ENCODE results near the gene MYRFL. TPM values are rescaled to one million over a fixed set of nuclear protein-coding genes. Genes with fewer than 3 reads are reported as not detected.

Gene MYRFL
- total RNA-seq, 1 experiment from 2014 or later, result 0.16 TPM

DNA sequence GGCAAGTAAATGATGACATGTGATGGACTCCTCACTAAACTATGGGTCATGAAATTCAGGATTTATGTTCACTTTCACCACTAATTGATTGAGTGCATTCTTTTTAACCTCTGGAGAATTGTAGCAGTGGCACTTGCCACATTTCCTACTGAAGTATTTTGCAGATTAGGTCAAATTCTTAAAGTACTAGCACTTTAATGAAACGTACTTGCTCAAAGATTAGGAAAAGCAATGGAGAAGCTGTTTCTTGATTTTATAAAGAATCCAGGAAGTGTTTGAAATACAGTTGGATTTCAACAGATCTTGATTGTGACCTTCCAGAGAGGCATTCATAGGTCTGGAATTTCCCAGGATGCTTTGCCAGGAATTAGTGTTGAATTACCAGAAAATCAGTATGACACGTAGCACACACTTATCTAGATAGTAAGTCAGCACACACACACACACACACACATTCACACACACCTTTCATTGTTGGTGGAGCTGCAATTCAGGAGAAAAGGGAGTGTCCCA lies 162.6 kb downstream of the MYRFL start:
- Histone ChIP-seq H3K9me3 (no peaks in the 10 kb centered on the region), H3K36me3 (ENCODE audit: control insufficient read depth, insufficient read depth, low read length) (no peaks in the 10 kb centered on the region), H3K4me3 (ENCODE audit: low read depth, low read length) (no peak overlapping the region), H3K4me1 (peaks cover 7% of the 10 kb centered on the region), H3K27me3 (replicated peaks; ENCODE audit: control insufficient read depth, insufficient read depth, low read length) (no peaks in the 10 kb centered on the region)
- H3K4me1 Mint-ChIP-seq (ENCODE audit: low read depth, unreplicated experiment), result no peaks in the 10 kb centered on the region
- peak; percentile 27 to 40 for DNase-seq
- no peaks in the 10 kb centered on the region for H3K9me3 Mint-ChIP-seq (ENCODE audit: unreplicated experiment)
- no peaks in the 10 kb centered on the region for H3K36me3 Mint-ChIP-seq (ENCODE audit: insufficient read depth, unreplicated experiment)
- H3K27me3 Mint-ChIP-seq (ENCODE audit: insufficient read depth, unreplicated experiment), result no peaks in the 10 kb centered on the region
- POLR2A ChIA-PET, result no interaction called here
- intact Hi-C loops (cut with micrococcal nuclease; ENCODE audit: unreplicated experiment), result no loop called here
- no peak overlapping the region for H3K4me3 Mint-ChIP-seq (ENCODE audit: unreplicated experiment)
- H3K27ac Mint-ChIP-seq (ENCODE audit: unreplicated experiment), result no peak overlapping the region
- BruUV-seq (replicated peaks), result no TSS peak
- TF ChIP-seq, protein P1, sequence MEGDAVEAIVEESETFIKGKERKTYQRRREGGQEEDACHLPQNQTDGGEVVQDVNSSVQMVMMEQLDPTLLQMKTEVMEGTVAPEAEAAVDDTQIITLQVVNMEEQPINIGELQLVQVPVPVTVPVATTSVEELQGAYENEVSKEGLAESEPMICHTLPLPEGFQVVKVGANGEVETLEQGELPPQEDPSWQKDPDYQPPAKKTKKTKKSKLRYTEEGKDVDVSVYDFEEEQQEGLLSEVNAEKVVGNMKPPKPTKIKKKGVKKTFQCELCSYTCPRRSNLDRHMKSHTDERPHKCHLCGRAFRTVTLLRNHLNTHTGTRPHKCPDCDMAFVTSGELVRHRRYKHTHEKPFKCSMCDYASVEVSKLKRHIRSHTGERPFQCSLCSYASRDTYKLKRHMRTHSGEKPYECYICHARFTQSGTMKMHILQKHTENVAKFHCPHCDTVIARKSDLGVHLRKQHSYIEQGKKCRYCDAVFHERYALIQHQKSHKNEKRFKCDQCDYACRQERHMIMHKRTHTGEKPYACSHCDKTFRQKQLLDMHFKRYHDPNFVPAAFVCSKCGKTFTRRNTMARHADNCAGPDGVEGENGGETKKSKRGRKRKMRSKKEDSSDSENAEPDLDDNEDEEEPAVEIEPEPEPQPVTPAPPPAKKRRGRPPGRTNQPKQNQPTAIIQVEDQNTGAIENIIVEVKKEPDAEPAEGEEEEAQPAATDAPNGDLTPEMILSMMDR (IDR thresholded peaks at IDR 0.05; ENCODE audit: insufficient read depth in 1 of 2, low read depth in 1 of 2, low read length in 1 of 2, severe bottlenecking in 1 of 2, unreplicated experiment in 1 of 2), result no peak
- CTCF ChIA-PET, result interaction anchor here (0.6 kb wide), 1 partner anchor 30 kb away, joined by 3 read pairs; no protein-coding TSS in a partner anchor

GRCh38 chr12:69988481-69989321 lies 163.7 kb downstream of the MYRFL start:
- H3K4me3 ChIP-seq (ENCODE audit: low read depth, low read length), result no peak overlapping the region
- intact Hi-C loops (cut with micrococcal nuclease; ENCODE audit: unreplicated experiment), result no loop called here
- H3K27ac Mint-ChIP-seq (ENCODE audit: unreplicated experiment), result no peak overlapping the region

GRCh38 chr12:69991690-69992288 lies 166.8 kb downstream of the MYRFL start:
- Mint-ChIP-seq H3K36me3 (ENCODE audit: insufficient read depth, unreplicated experiment) (no peaks in the 10 kb centered on the region), H3K9me3 (ENCODE audit: unreplicated experiment) (no peaks in the 10 kb centered on the region), H3K4me3 (ENCODE audit: unreplicated experiment) (no peak overlapping the region), H3K27ac (ENCODE audit: unreplicated experiment) (no peak overlapping the region), H3K4me1 (ENCODE audit: low read depth, unreplicated experiment) (no peaks in the 10 kb centered on the region), H3K27me3 (ENCODE audit: insufficient read depth, unreplicated experiment) (no peaks in the 10 kb centered on the region)
- H3K27me3 ChIP-seq (replicated peaks; ENCODE audit: control insufficient read depth, insufficient read depth, low read length), result no peaks in the 10 kb centered on the region
- TF ChIP-seq, protein P1 (IDR thresholded peaks at IDR 0.05; ENCODE audit: insufficient read depth in 1 of 2, low read depth in 1 of 2, low read length in 1 of 2, severe bottlenecking in 1 of 2, unreplicated experiment in 1 of 2), result no peak
- ChIA-PET POLR2A (no interaction called here), CTCF (no interaction called here)
- BruUV-seq (replicated peaks), result no TSS peak
- H3K4me1 ChIP-seq, result peaks cover 7% of the 10 kb centered on the region
- no peak overlapping the region for H3K4me3 ChIP-seq (ENCODE audit: low read depth, low read length)
- DNase-seq, result no peak
- no peaks in the 10 kb centered on the region for H3K36me3 ChIP-seq (ENCODE audit: control insufficient read depth, insufficient read depth, low read length)
- H3K9me3 ChIP-seq, result no peaks in the 10 kb centered on the region
- intact Hi-C loops (cut with micrococcal nuclease; ENCODE audit: unreplicated experiment), result no loop called here

More at GRCh38 chr12:69988481-69989321, 163.7 kb downstream of the MYRFL start:
- Mint-ChIP-seq H3K27me3 (ENCODE audit: insufficient read depth, unreplicated experiment) (no peaks in the 10 kb centered on the region), H3K4me1 (ENCODE audit: low read depth, unreplicated experiment) (no peaks in the 10 kb centered on the region), H3K4me3 (ENCODE audit: unreplicated experiment) (no peak overlapping the region), H3K9me3 (ENCODE audit: unreplicated experiment) (no peaks in the 10 kb centered on the region), H3K36me3 (ENCODE audit: insufficient read depth, unreplicated experiment) (no peaks in the 10 kb centered on the region)
- BruUV-seq (replicated peaks), result no TSS peak
- TF ChIP-seq, protein P1 (IDR thresholded peaks at IDR 0.05; ENCODE audit: insufficient read depth in 1 of 2, low read depth in 1 of 2, low read length in 1 of 2, severe bottlenecking in 1 of 2, unreplicated experiment in 1 of 2), result no peak
- H3K4me1 ChIP-seq, result peaks cover 7% of the 10 kb centered on the region
- no peaks in the 10 kb centered on the region for H3K27me3 ChIP-seq (replicated peaks; ENCODE audit: control insufficient read depth, insufficient read depth, low read length)
- no peak for DNase-seq
- CTCF ChIA-PET, result interaction anchor here (0.6 kb wide), 1 partner anchor 31 kb away, joined by 3 read pairs; no protein-coding TSS in a partner anchor
- H3K9me3 ChIP-seq, result no peaks in the 10 kb centered on the region
- POLR2A ChIA-PET, result no interaction called here
- H3K36me3 ChIP-seq (ENCODE audit: control insufficient read depth, insufficient read depth, low read length), result no peaks in the 10 kb centered on the region

Measured in Caco-2 (cell line).